Ovary (tissue), 9 donors: ENCODE measurements around the gene PFAS. TPM values are rescaled to one million over a fixed set of nuclear protein-coding genes. Genes with fewer than 3 reads are reported as not detected.

Experiments
- DNase-seq, 5 donors: peaks; one replicate each; pipeline ENCODE4 v3.0.0-alpha.2; 2019 to 2020
- H3K27ac ChIP-seq, 2 donors: fragments of 200-600 bp; one replicate each; pipeline versions ENCODE4 v1.5.1 to v1.8.0; 2019 to 2022
- H3K27me3 ChIP-seq: fragments of 200-600 bp; one replicate; pipeline ENCODE4 v1.8.0; 2022
- H3K36me3 ChIP-seq: fragments of 200-600 bp; sonication (generic); one replicate; pipeline ENCODE4 v1.5.1; 2019
- H3K4me1 ChIP-seq: one replicate; pipeline ENCODE4 v1.8.1; 2013; ENCODE audit warnings: mild to moderate bottlenecking, moderate library complexity; ENCODE audit not compliant: insufficient read depth
- H3K4me3 ChIP-seq: fragments of 200-600 bp; sonication (generic); one replicate; pipeline ENCODE4 v1.5.1; 2017
- H3K9me3 ChIP-seq, 2 donors: fragments of 200-600 bp in 1 of 2; sonication (generic) in 1 of 2; one replicate each; pipeline versions ENCODE4 v1.5.1 to v1.8.1; 2013 to 2019; ENCODE audit warnings: mild to moderate bottlenecking in 1 of 2, moderate library complexity in 1 of 2
- CTCF ChIP-seq, 3 donors: fragments of 450-650 bp in 2 of 3; fragments of 200-600 bp in 1 of 3; IDR thresholded peaks; one replicate each; pipeline versions ENCODE4 v1.5.1 to v1.8.0; 2016 to 2022; ENCODE audit warnings: antibody characterized with exemption in 3 of 3, mild to moderate bottlenecking in 1 of 3
- EP300 ChIP-seq: sonication (generic); formaldehyde crosslinking; IDR thresholded peaks from one replicate; pipeline ENCODE4 v1.6.1; 2017; ENCODE audit warnings: antibody characterized with exemption
- POLR2A ChIP-seq: fragments of 450-650 bp; IDR thresholded peaks from one replicate; pipeline ENCODE4 v1.6.1; 2017; ENCODE audit warnings: antibody characterized with exemption, mild to moderate bottlenecking, moderate library complexity
- WGBS, 3 donors: extraction: QIAGEN DNeasy Blood & Tissue Kit in 1 of 3; methylation state at CpG; one replicate each; pipeline versions ENCODE4 v1.1.5 to v1.1.7; 2013 to 2017; 5-methylcytosine and 5-hydroxymethylcytosine counted together
- intact Hi-C, 4 donors: fragments of 100-400 bp; cut with DNase I; formaldehyde crosslinking; loops; one replicate each; pipeline versions ENCODE4 v1.11.0 to v1.15.1; 2022 to 2023
- polyA plus RNA-seq, 2 donors: library from polyadenylated mRNA; stranded (reverse); fragments of 200-250 nt in 1 of 2; fragments of 350-450 nt in 1 of 2; fragmentation: Illumina TruSeq in 1 of 2; extraction: RNeasy Lipid Tissue Mini Kit (QIAGEN cat#74804) in 1 of 2; gene quantifications; one replicate each; pipeline ENCODE4 v1.2.3, GENCODE V29; 2013 to 2014
- total RNA-seq, 7 donors: library from RNA; depleted of rRNA in 2 of 7; stranded (reverse); fragments of >200 nt in 2 of 7; fragmentation: NEBNext Ultra II Directional in 3 of 7; extraction: Animal tissue kit (Norgen Biotek cat#: 25700) in 3 of 7; gene quantifications; one replicate each; pipeline versions ENCODE4 v1.1.0 to v1.2.4, GENCODE V29; 2016 to 2023
- donor health status: DM: no; HTN: no; CAD: no; lungs with moderate emphysema.
- donor health status: DM: no; HTN: no; CAD: no.
- donor health status: Bipolar disorder and iron deficiency.
- donor health status: DM: yes; HTN: yes; CAD: no.
- donor health status: DM: no; HTN: no; CAD: no.
- donor health status: DM: yes; HTN: yes; CAD: no.

The PFAS gene
- total and polyA plus RNA-seq, 9 donors = 6.6 to 69.9 (median 27.8) TPM

GRCh38 chr17:8300226-8300625, 51.1 kb downstream of the PFAS start:
- WGBS, 3 donors = 59 to 68% (median 64%) methylated on average over 3 of the region's 3 CpGs
- H3K27ac ChIP-seq = no peak overlapping the region
- no peak for DNase-seq
- H3K27me3 ChIP-seq = no peaks in the 10 kb centered on the region
- intact Hi-C loops = loop anchor here (5.0 to 10.0 kb wide), 4 partner anchors 218 to 228 kb away; no protein-coding TSS in a partner anchor
- H3K4me3 ChIP-seq = no peak overlapping the region
- H3K36me3 ChIP-seq = no peaks in the 10 kb centered on the region
- TF ChIP-seq EP300 (no peak), CTCF (IDR thresholded peaks at IDR 0.05) (no peak), POLR2A (no peak)
- H3K9me3 ChIP-seq = no peaks in the 10 kb centered on the region
- no peaks in the 10 kb centered on the region for H3K4me1 ChIP-seq

- H3K36me3 ChIP-seq = no peaks in the 10 kb centered on the region
- TF ChIP-seq CTCF (IDR thresholded peaks at IDR 0.05) (peak; percentile 75 to 77 (median 75)), POLR2A (peak; percentile 16), EP300 (no peak)
- no peaks in the 10 kb centered on the region for H3K27me3 ChIP-seq
- DNase-seq = peak; percentile 53 to 65 (median 58)
- no peaks in the 10 kb centered on the region for H3K9me3 ChIP-seq
- intact Hi-C loops = loop anchor here (5.0 to 10.0 kb wide), 4 partner anchors 218 to 228 kb away; no protein-coding TSS in a partner anchor
- no peak overlapping the region for H3K27ac ChIP-seq
- H3K4me3 ChIP-seq = no peak overlapping the region
- H3K4me1 ChIP-seq = no peaks in the 10 kb centered on the region
- 11 to 14% (median 13%) methylated on average over 8 of the region's 8 CpGs for WGBS, 3 donors
Observed at GRCh38 chr17:8300627-8301242, 51.6 kb downstream of the PFAS start.

- 53 to 58% (median 57%) methylated on average over 10 of the region's 10 CpGs for WGBS, 3 donors
Observed at GRCh38 chr17:8310601-8311123, 61.6 kb downstream of the PFAS start.

GRCh38 chr17:8311131-8311790, 62.2 kb downstream of the PFAS start:
- Histone ChIP-seq H3K4me1 (no peaks in the 10 kb centered on the region), H3K27ac (no peak overlapping the region), H3K36me3 (no peaks in the 10 kb centered on the region), H3K9me3 (no peaks in the 10 kb centered on the region), H3K4me3 (no peak overlapping the region), H3K27me3 (no peaks in the 10 kb centered on the region)
- TF ChIP-seq POLR2A = no peak
- no peak for TF ChIP-seq EP300
- no peak for TF ChIP-seq CTCF (IDR thresholded peaks at IDR 0.05)
- 73 to 74% (median 74%) methylated on average over 25 of the region's 25 CpGs for WGBS, 3 donors
- DNase-seq = no peak
- intact Hi-C loops = no loop called here

More at GRCh38 chr17:8310601-8311123, 61.6 kb downstream of the PFAS start:
- no peaks in the 10 kb centered on the region for H3K27me3 ChIP-seq
- no peaks in the 10 kb centered on the region for H3K36me3 ChIP-seq
- DNase-seq = no peak
- TF ChIP-seq POLR2A = no peak
- TF ChIP-seq EP300 = no peak
- TF ChIP-seq CTCF (IDR thresholded peaks at IDR 0.05) = no peak
- no peak overlapping the region for H3K27ac ChIP-seq
- intact Hi-C loops = no loop called here
- H3K4me3 ChIP-seq = no peak overlapping the region
- H3K4me1 ChIP-seq = no peaks in the 10 kb centered on the region
- no peaks in the 10 kb centered on the region for H3K9me3 ChIP-seq
